Astrocyte of the cerebellum (primary cell): ENCODE data around the gene SCN10A.

Experiments used
- DNase-seq: peaks from one replicate; pipeline ENCODE4 v3.0.0-alpha.2; 2011; ENCODE audit warnings: low read depth
- H3K4me3 ChIP-seq: 2 replicates; pipeline ENCODE4 v1.5.1; 2011; ENCODE audit warnings: mild to moderate bottlenecking, low read depth, low read length, moderate library complexity
- CTCF ChIP-seq: IDR thresholded peaks from 2 replicates; pipeline ENCODE4 v1.5.1; 2012; ENCODE audit warnings: low read length, low read depth, moderate library complexity, mild to moderate bottlenecking; ENCODE audit errors: missing control alignments
- in situ Hi-C: cut with HindIII; loops from 2 replicates; pipeline ENCODE4 v1.10.0; 2017; ENCODE audit warnings: low sequenced_read_pairs

SCN10A gene

GRCh38 chr3:38816026-38816425 is at the start of gene SCN10A:
Gene SCN10A (minus strand): TSS chr3:38816217. CDS start chr3:38794010, 22,207 bp downstream.
- no peak for DNase-seq
- no peak for TF ChIP-seq CTCF
- in situ Hi-C loops = no loop called here
- no peak within 1 kb of the TSS for H3K4me3 ChIP-seq

- in situ Hi-C loops = no loop called here
- DNase-seq = no peak
- no peak for TF ChIP-seq CTCF
- no peak overlapping the region for H3K4me3 ChIP-seq
These were observed 37.0 kb upstream of the SCN10A start for GRCh38 chr3:38853011-38853410.

- H3K4me3 ChIP-seq = no peak overlapping the region
- TF ChIP-seq CTCF = peak; percentile 60
- in situ Hi-C loops = loop anchor here (10.0 to 25.0 kb wide), 2 partner anchors 199 to 332 kb away; partner anchors contain the start of gene SCN5A
- peak; percentile 48 for DNase-seq
These were observed 27.9 kb upstream of the SCN10A start for GRCh38 chr3:38843898-38844297.

- DNase-seq = no peak
- in situ Hi-C loops = loop anchor here (10.0 to 25.0 kb wide), 2 partner anchors 198 to 330 kb away; partner anchors contain the start of gene SCN5A
- TF ChIP-seq CTCF = no peak
- H3K4me3 ChIP-seq = no peak overlapping the region
These were observed 26.4 kb upstream of the SCN10A start for GRCh38 chr3:38842266-38842965.

- TF ChIP-seq CTCF = peak; percentile 13
- H3K4me3 ChIP-seq = no peak overlapping the region
- in situ Hi-C loops = loop anchor here (10.0 to 25.0 kb wide), 2 partner anchors 196 to 329 kb away; partner anchors contain the start of gene SCN5A
- DNase-seq = no peak
These were observed 25.0 kb upstream of the SCN10A start for GRCh38 chr3:38840987-38841386.

- no peak for TF ChIP-seq CTCF
- DNase-seq = no peak
- in situ Hi-C loops = loop anchor here (25.0 kb wide), 1 partner anchor 325 kb away; no protein-coding TSS in a partner anchor
- H3K4me3 ChIP-seq = no peak overlapping the region
These were observed 21.3 kb upstream of the SCN10A start for GRCh38 chr3:38837358-38837757.
